Measurements from ENCODE around the gene PAM. TPM values are rescaled to one million over a fixed set of nuclear protein-coding genes. Genes with fewer than 3 reads are reported as not detected.
A peak's percentile ranks its signal among the peaks of the same experiment; 100 is the strongest.

Gene PAM
- total and polyA plus RNA-seq, 3 experiments from 2014 or later = 58.7 to 65.0 (median 59.8) TPM

- H3K27me3 Mint-ChIP-seq = no peaks in the 10 kb centered on the region
- H3K9me3 ChIP-seq (ENCODE audit: low read length) = no peaks in the 10 kb centered on the region
- H3K9me3 Mint-ChIP-seq = no peaks in the 10 kb centered on the region
- H3K27ac ChIP-seq (ENCODE audit: low read depth, low read length) = no peak overlapping the region
- H3K4me3 Mint-ChIP-seq = no peak overlapping the region
- H3K27me3 ChIP-seq (ENCODE audit: insufficient read depth, low read length, poor library complexity, severe bottlenecking) = no peaks in the 10 kb centered on the region
- peaks cover 46 to 61% (median 53%) of the 10 kb centered on the region in 3 donors for H3K4me1 Mint-ChIP-seq
- POLR2A ChIA-PET = no interaction called here
- H3K36me3 Mint-ChIP-seq = peaks cover 0 to 11% (median 5%) of the 10 kb centered on the region in 3 donors
- peaks cover 5% of the 10 kb centered on the region for H3K4me1 ChIP-seq (ENCODE audit: insufficient read depth, low read length)
- CTCF ChIA-PET = no interaction called here
- peak overlapping the region in 1 of 8 donors; percentile 11 for H3K27ac Mint-ChIP-seq
- no peaks in the 10 kb centered on the region for H3K36me3 ChIP-seq (ENCODE audit: insufficient read depth, low read length)
- H3K4me3 ChIP-seq (ENCODE audit: low read length) = no peak overlapping the region
- no peak for DNase-seq
Observed at GRCh38 chr5:102886586-102886985, 131.5 kb downstream of the PAM start.

- H3K36me3 ChIP-seq (ENCODE audit: insufficient read depth, low read length) = no peaks in the 10 kb centered on the region
- H3K27me3 ChIP-seq (ENCODE audit: insufficient read depth, low read length, poor library complexity, severe bottlenecking) = no peaks in the 10 kb centered on the region
- ChIA-PET CTCF (no interaction called here), POLR2A (no interaction called here)
- H3K4me3 Mint-ChIP-seq = peak overlapping the region in 6 of 7 donors; percentile 40 to 81 (median 70)
- H3K27me3 Mint-ChIP-seq = no peaks in the 10 kb centered on the region
- H3K9me3 Mint-ChIP-seq = no peaks in the 10 kb centered on the region
- peaks cover 0 to 3% (median under 1%) of the 10 kb centered on the region in 3 donors for H3K36me3 Mint-ChIP-seq
- peak overlapping the region in 6 of 8 donors; percentile 48 to 90 (median 80) for H3K27ac Mint-ChIP-seq
- DNase-seq = no peak
- H3K4me1 ChIP-seq (ENCODE audit: insufficient read depth, low read length) = peaks cover 5% of the 10 kb centered on the region
- no peak overlapping the region for H3K4me3 ChIP-seq (ENCODE audit: low read length)
- peaks cover 44 to 53% (median 46%) of the 10 kb centered on the region in 3 donors for H3K4me1 Mint-ChIP-seq
- H3K27ac ChIP-seq (ENCODE audit: low read depth, low read length) = no peak overlapping the region
- no peaks in the 10 kb centered on the region for H3K9me3 ChIP-seq (ENCODE audit: low read length)
Observed at GRCh38 chr5:102888483-102888882, 133.4 kb downstream of the PAM start.

GRCh38 chr5:102889033-102889432, 133.9 kb downstream of the PAM start:
- H3K9me3 ChIP-seq (ENCODE audit: low read length) = no peaks in the 10 kb centered on the region
- H3K4me1 ChIP-seq (ENCODE audit: insufficient read depth, low read length) = peaks cover 5% of the 10 kb centered on the region
- Mint-ChIP-seq H3K4me3 (peak overlapping the region in 5 of 7 donors; percentile 3 to 77 (median 51)), H3K27ac (peak overlapping the region in 5 of 8 donors; percentile 11 to 78 (median 72)), H3K4me1 (peaks cover 44 to 53% (median 49%) of the 10 kb centered on the region in 3 donors), H3K27me3 (no peaks in the 10 kb centered on the region), H3K36me3 (peaks cover 0 to 5% (median 3%) of the 10 kb centered on the region in 3 donors), H3K9me3 (no peaks in the 10 kb centered on the region)
- no peak for DNase-seq
- H3K36me3 ChIP-seq (ENCODE audit: insufficient read depth, low read length) = no peaks in the 10 kb centered on the region
- no peak overlapping the region for H3K4me3 ChIP-seq (ENCODE audit: low read length)
- no peaks in the 10 kb centered on the region for H3K27me3 ChIP-seq (ENCODE audit: insufficient read depth, low read length, poor library complexity, severe bottlenecking)
- POLR2A ChIA-PET = no interaction called here
- no peak overlapping the region for H3K27ac ChIP-seq (ENCODE audit: low read depth, low read length)
- CTCF ChIA-PET = no interaction called here

DNA sequence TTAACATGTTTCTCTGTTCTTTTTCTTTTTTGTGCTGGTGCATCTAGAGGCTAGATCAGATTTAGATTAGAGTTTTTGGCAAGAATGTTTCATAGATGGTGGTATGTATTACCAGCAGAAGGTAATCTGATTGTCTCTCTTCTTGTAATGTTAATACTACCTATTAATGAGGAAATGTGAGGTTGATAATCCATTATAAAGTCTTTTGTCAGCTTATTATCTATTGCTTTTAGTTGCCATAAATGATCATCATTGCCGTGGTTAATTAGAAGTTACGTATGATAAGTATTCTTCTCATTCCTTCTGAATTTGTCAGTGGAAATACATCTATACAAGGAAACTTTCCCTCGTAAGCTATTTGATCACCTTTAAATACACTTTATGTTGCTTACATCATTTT, 135.0 kb downstream of the PAM start:
- Mint-ChIP-seq H3K27me3 (no peaks in the 10 kb centered on the region), H3K27ac (no peak overlapping the region), H3K4me1 (peaks cover 47 to 49% (median 47%) of the 10 kb centered on the region in 3 donors), H3K9me3 (no peaks in the 10 kb centered on the region), H3K36me3 (peaks cover 2 to 6% (median 5%) of the 10 kb centered on the region in 3 donors), H3K4me3 (no peak overlapping the region)
- no peaks in the 10 kb centered on the region for H3K27me3 ChIP-seq (ENCODE audit: insufficient read depth, low read length, poor library complexity, severe bottlenecking)
- peaks cover 5% of the 10 kb centered on the region for H3K4me1 ChIP-seq (ENCODE audit: insufficient read depth, low read length)
- no peaks in the 10 kb centered on the region for H3K36me3 ChIP-seq (ENCODE audit: insufficient read depth, low read length)
- no peak overlapping the region for H3K4me3 ChIP-seq (ENCODE audit: low read length)
- H3K9me3 ChIP-seq (ENCODE audit: low read length) = no peaks in the 10 kb centered on the region
- POLR2A ChIA-PET = no interaction called here
- CTCF ChIA-PET = no interaction called here
- H3K27ac ChIP-seq (ENCODE audit: low read depth, low read length) = no peak overlapping the region
- no peak for DNase-seq

DNA sequence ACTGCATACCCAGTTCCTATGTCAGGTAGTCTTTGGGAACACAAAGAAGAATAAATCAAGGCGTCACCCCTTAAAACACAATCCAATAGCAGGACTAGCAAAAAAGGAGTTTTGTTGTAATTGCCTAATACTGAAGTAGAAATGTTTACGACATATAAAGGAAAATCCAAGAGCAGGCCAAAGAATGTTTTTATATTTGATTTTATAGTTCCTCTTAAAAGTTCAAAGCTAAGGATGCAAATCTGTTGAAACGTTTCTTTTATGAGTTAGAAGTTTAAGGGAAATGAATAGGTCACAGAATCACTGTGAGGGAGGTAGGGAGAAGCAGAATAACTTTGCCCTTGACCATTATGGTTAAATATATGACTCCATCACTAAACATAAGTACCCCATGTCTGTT, 136.1 kb downstream of the PAM start:
- peaks cover 39 to 42% (median 42%) of the 10 kb centered on the region in 3 donors for H3K4me1 Mint-ChIP-seq
- H3K36me3 ChIP-seq (ENCODE audit: insufficient read depth, low read length) = no peaks in the 10 kb centered on the region
- H3K27ac ChIP-seq (ENCODE audit: low read depth, low read length) = no peak overlapping the region
- H3K27ac Mint-ChIP-seq = no peak overlapping the region
- H3K4me3 ChIP-seq (ENCODE audit: low read length) = no peak overlapping the region
- ChIA-PET CTCF (no interaction called here), POLR2A (no interaction called here)
- no peaks in the 10 kb centered on the region for H3K27me3 ChIP-seq (ENCODE audit: insufficient read depth, low read length, poor library complexity, severe bottlenecking)
- H3K9me3 Mint-ChIP-seq = no peaks in the 10 kb centered on the region
- DNase-seq = no peak
- H3K9me3 ChIP-seq (ENCODE audit: low read length) = no peaks in the 10 kb centered on the region
- peaks cover 2 to 8% (median 5%) of the 10 kb centered on the region in 3 donors for H3K36me3 Mint-ChIP-seq
- H3K4me3 Mint-ChIP-seq = no peak overlapping the region
- H3K27me3 Mint-ChIP-seq = no peaks in the 10 kb centered on the region
- H3K4me1 ChIP-seq (ENCODE audit: insufficient read depth, low read length) = peaks cover 5% of the 10 kb centered on the region

GRCh38 chr5:102893942-102894341, 138.8 kb downstream of the PAM start:
- Histone ChIP-seq H3K27ac (ENCODE audit: low read depth, low read length) (no peak overlapping the region), H3K27me3 (ENCODE audit: insufficient read depth, low read length, poor library complexity, severe bottlenecking) (no peaks in the 10 kb centered on the region), H3K4me3 (ENCODE audit: low read length) (no peak overlapping the region), H3K36me3 (ENCODE audit: insufficient read depth, low read length) (no peaks in the 10 kb centered on the region), H3K4me1 (ENCODE audit: insufficient read depth, low read length) (peaks cover 4% of the 10 kb centered on the region), H3K9me3 (ENCODE audit: low read length) (no peaks in the 10 kb centered on the region)
- Mint-ChIP-seq H3K27me3 (no peaks in the 10 kb centered on the region), H3K27ac (peak overlapping the region in 1 of 8 donors; percentile 14), H3K9me3 (no peaks in the 10 kb centered on the region), H3K36me3 (peaks cover 2 to 8% (median 5%) of the 10 kb centered on the region in 3 donors), H3K4me3 (no peak overlapping the region), H3K4me1 (peaks cover 13 to 17% (median 15%) of the 10 kb centered on the region in 3 donors)
- POLR2A ChIA-PET = no interaction called here
- no peak for DNase-seq
- CTCF ChIA-PET = no interaction called here

GRCh38 chr5:102895234-102895633, 140.1 kb downstream of the PAM start:
- H3K27ac Mint-ChIP-seq = no peak overlapping the region
- no peaks in the 10 kb centered on the region for H3K27me3 ChIP-seq (ENCODE audit: insufficient read depth, low read length, poor library complexity, severe bottlenecking)
- H3K4me1 ChIP-seq (ENCODE audit: insufficient read depth, low read length) = no peaks in the 10 kb centered on the region
- POLR2A ChIA-PET = no interaction called here
- peaks cover 2 to 8% (median 5%) of the 10 kb centered on the region in 3 donors for H3K36me3 Mint-ChIP-seq
- no peaks in the 10 kb centered on the region for H3K36me3 ChIP-seq (ENCODE audit: insufficient read depth, low read length)
- H3K9me3 Mint-ChIP-seq = no peaks in the 10 kb centered on the region
- no peaks in the 10 kb centered on the region for H3K9me3 ChIP-seq (ENCODE audit: low read length)
- CTCF ChIA-PET = no interaction called here
- H3K27me3 Mint-ChIP-seq = no peaks in the 10 kb centered on the region
- no peak overlapping the region for H3K4me3 Mint-ChIP-seq
- H3K4me1 Mint-ChIP-seq = peaks cover 5 to 14% (median 11%) of the 10 kb centered on the region in 3 donors
- no peak overlapping the region for H3K27ac ChIP-seq (ENCODE audit: low read depth, low read length)
- H3K4me3 ChIP-seq (ENCODE audit: low read length) = no peak overlapping the region
- no peak for DNase-seq

DNA sequence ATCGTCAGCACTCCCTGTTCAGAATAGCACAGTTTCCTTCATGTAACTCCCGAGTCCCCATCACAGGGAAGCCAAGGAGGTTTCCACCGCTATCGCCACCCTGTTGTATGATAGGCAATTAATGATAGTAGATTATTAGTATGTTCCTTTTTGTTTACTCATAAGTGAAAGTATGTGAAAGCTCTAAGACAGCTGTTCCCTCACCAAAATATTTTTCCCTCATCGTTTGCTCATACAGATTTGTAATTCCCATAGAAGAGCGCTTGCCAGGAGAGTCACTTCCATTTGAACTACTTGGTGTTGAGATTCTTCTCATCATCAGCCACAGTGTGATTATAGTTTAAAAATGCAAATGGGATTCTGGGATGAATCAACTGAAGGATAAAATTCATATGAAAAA, 140.9 kb downstream of the PAM start:
- ChIA-PET CTCF (no interaction called here), POLR2A (no interaction called here)
- H3K27me3 ChIP-seq (ENCODE audit: insufficient read depth, low read length, poor library complexity, severe bottlenecking) = no peaks in the 10 kb centered on the region
- H3K4me1 ChIP-seq (ENCODE audit: insufficient read depth, low read length) = no peaks in the 10 kb centered on the region
- H3K4me3 ChIP-seq (ENCODE audit: low read length) = no peak overlapping the region
- Mint-ChIP-seq H3K9me3 (no peaks in the 10 kb centered on the region), H3K36me3 (peaks cover 2 to 8% (median 5%) of the 10 kb centered on the region in 3 donors), H3K4me1 (peaks cover 5 to 14% (median 11%) of the 10 kb centered on the region in 3 donors), H3K27ac (no peak overlapping the region), H3K4me3 (no peak overlapping the region), H3K27me3 (no peaks in the 10 kb centered on the region)
- DNase-seq = no peak
- H3K9me3 ChIP-seq (ENCODE audit: low read length) = no peaks in the 10 kb centered on the region
- H3K27ac ChIP-seq (ENCODE audit: low read depth, low read length) = no peak overlapping the region
- no peaks in the 10 kb centered on the region for H3K36me3 ChIP-seq (ENCODE audit: insufficient read depth, low read length)

Data from CD8-positive, alpha-beta memory T cell (primary cell).